Activated T-helper 1 cell treated with anti-CD3 and anti-CD28 coated beads, Interleukin-12 subunit alpha, Interleukin-12 subunit beta, Interleukin-2, Interleukin-4 antibody, amounts not matched to agents 30 ng/mL and 10 ng/mL and 1 ng/mL, durations not matched to agents 14 hours and 24 hours and 36 hours (primary cell): ENCODE data around the gene TOR1AIP2. TPM values are rescaled to one million over a fixed set of nuclear protein-coding genes. Genes with fewer than 3 reads are reported as not detected.

ENCODE experiments used
- DNase-seq: peaks from one replicate; pipeline ENCODE4 v3.0.0; 2021; ENCODE audit warnings: low spot score
- H3K27ac Mint-ChIP-seq: one replicate; pipeline ENCODE4 v1.8.0; 2021; ENCODE audit warnings: mild to moderate bottlenecking, mixed read lengths
- H3K27me3 Mint-ChIP-seq: one replicate; pipeline ENCODE4 v1.8.0; 2022; ENCODE audit warnings: mild to moderate bottlenecking, moderate library complexity, mixed read lengths; ENCODE audit not compliant: insufficient read depth
- H3K36me3 Mint-ChIP-seq: one replicate; pipeline ENCODE4 v1.8.0; 2021; ENCODE audit warnings: low read depth, mixed read lengths
- H3K4me1 Mint-ChIP-seq: one replicate; pipeline ENCODE4 v1.8.0; 2021; ENCODE audit warnings: low read depth, mixed read lengths
- H3K4me3 Mint-ChIP-seq: one replicate; pipeline ENCODE4 v1.8.0; 2021; ENCODE audit warnings: mild to moderate bottlenecking, moderate library complexity, mixed read lengths
- H3K9me3 Mint-ChIP-seq: one replicate; pipeline ENCODE4 v1.8.0; 2021; ENCODE audit warnings: mixed read lengths
- intact Hi-C: fragments of 100-400 bp; cut with micrococcal nuclease; formaldehyde crosslinking; loops from one replicate; pipeline ENCODE4 v1.15.1; 2024
- total RNA-seq: library from RNA; stranded (reverse); gene quantifications from 2 replicates; pipeline ENCODE4 v1.2.3, GENCODE V29; 2022

TOR1AIP2 gene
- total RNA-seq, 1 donor from 2014 or later, result 62.6 TPM

GRCh38 chr1:179817789-179818188 lies 59.8 kb downstream of the TOR1AIP2 start:
- Mint-ChIP-seq H3K4me3 (no peak overlapping the region), H3K27ac (no peak overlapping the region), H3K9me3 (no peaks in the 10 kb centered on the region), H3K27me3 (peaks cover 14% of the 10 kb centered on the region), H3K4me1 (peaks cover 20% of the 10 kb centered on the region), H3K36me3 (no peaks in the 10 kb centered on the region)
- intact Hi-C loops, result loop anchor here (10.0 kb wide), 2 partner anchors 453 to 573 kb away; partner anchors contain the start of gene AXDND1
- no peak for DNase-seq

GRCh38 chr1:179817056-179817455 lies 60.5 kb downstream of the TOR1AIP2 start:
- intact Hi-C loops, result loop anchor here (10.0 kb wide), 2 partner anchors 452 to 572 kb away; partner anchors contain the start of gene AXDND1
- Mint-ChIP-seq H3K27me3 (peaks cover 14% of the 10 kb centered on the region), H3K36me3 (no peaks in the 10 kb centered on the region), H3K4me1 (peaks cover 20% of the 10 kb centered on the region), H3K4me3 (no peak overlapping the region), H3K27ac (no peak overlapping the region), H3K9me3 (no peaks in the 10 kb centered on the region)
- no peak for DNase-seq

DNA sequence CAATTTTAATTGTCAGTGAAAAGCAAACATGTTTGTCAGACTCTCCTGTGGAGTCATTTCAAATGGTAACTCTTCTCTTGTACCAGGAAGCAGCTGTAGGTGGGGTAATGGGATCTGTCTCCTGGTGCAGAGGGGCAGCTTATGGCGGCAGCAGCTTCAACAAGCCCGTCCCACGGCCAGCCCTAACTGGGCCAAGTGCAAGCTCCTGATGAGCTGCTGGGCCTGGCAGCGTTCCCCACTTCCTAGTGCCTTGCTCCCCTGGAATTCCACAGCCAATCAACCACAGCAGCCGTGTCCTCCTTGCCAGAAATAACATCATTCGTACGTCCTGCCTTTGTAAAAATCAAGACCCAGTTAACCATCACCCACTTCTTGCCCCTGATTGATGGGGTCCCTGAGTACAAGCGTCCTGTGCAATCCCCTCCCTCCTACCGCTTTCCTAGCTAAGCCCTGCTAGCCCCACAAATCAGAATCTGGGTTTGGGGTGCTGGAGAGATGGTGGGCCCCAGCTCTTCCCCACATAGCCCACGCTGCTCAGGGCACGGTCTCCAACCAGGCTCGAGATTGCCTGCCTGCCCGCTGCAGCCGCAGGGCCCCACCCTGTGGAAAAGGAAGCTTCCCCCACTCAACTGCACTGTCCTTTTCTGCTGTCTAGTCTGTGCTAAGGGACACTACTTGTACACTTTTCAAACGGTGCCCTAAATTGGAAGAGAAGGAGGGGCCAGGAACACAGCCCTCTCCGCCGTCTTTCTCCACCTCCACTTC lies 61.2 kb downstream of the TOR1AIP2 start:
- H3K9me3 Mint-ChIP-seq, result no peaks in the 10 kb centered on the region
- intact Hi-C loops, result loop anchor here (10.0 kb wide), 2 partner anchors 452 to 572 kb away; partner anchors contain the start of gene AXDND1
- peak overlapping the region; percentile 92 for H3K4me3 Mint-ChIP-seq
- peaks cover 20% of the 10 kb centered on the region for H3K4me1 Mint-ChIP-seq
- no peaks in the 10 kb centered on the region for H3K36me3 Mint-ChIP-seq
- no peak overlapping the region for H3K27ac Mint-ChIP-seq
- H3K27me3 Mint-ChIP-seq, result peaks cover 14% of the 10 kb centered on the region
- no peak for DNase-seq

- Mint-ChIP-seq H3K4me3 (peak overlapping the region; percentile 92), H3K4me1 (peaks cover 20% of the 10 kb centered on the region), H3K27ac (peak overlapping the region; percentile 29), H3K36me3 (no peaks in the 10 kb centered on the region), H3K9me3 (no peaks in the 10 kb centered on the region), H3K27me3 (peaks cover 14% of the 10 kb centered on the region)
- intact Hi-C loops, result loop anchor here (2.0 to 10.0 kb wide), 5 partner anchors 61 to 1041 kb away; partner anchors contain the start of genes AXDND1 and TOR1AIP2
- DNase-seq, result no peak
Observed at GRCh38 chr1:179815641-179816040, 62.0 kb downstream of the TOR1AIP2 start.

DNA sequence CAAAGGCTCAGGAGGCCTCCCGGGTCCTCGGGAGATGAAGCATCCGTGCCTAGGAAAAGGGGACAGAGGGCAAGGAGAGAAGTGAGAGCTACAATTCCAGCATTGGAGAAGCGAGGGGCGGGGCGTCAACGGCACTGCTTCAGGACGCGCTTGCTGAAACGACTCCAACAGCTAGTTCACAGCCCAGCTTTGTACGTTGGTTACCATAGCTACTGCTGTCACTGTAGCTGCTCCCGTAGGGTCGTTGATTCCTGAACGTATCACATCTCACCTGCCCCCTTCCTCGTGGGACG lies 63.1 kb downstream of the TOR1AIP2 start:
- Mint-ChIP-seq H3K27ac (no peak overlapping the region), H3K36me3 (no peaks in the 10 kb centered on the region), H3K4me3 (peak overlapping the region; percentile 92), H3K9me3 (no peaks in the 10 kb centered on the region), H3K27me3 (peaks cover 14% of the 10 kb centered on the region), H3K4me1 (peaks cover 25% of the 10 kb centered on the region)
- intact Hi-C loops, result loop anchor here (1.0 to 10.0 kb wide), 7 partner anchors 62 to 1040 kb away; partner anchors contain the start of genes AXDND1 and TOR1AIP2
- DNase-seq, result no peak

DNA sequence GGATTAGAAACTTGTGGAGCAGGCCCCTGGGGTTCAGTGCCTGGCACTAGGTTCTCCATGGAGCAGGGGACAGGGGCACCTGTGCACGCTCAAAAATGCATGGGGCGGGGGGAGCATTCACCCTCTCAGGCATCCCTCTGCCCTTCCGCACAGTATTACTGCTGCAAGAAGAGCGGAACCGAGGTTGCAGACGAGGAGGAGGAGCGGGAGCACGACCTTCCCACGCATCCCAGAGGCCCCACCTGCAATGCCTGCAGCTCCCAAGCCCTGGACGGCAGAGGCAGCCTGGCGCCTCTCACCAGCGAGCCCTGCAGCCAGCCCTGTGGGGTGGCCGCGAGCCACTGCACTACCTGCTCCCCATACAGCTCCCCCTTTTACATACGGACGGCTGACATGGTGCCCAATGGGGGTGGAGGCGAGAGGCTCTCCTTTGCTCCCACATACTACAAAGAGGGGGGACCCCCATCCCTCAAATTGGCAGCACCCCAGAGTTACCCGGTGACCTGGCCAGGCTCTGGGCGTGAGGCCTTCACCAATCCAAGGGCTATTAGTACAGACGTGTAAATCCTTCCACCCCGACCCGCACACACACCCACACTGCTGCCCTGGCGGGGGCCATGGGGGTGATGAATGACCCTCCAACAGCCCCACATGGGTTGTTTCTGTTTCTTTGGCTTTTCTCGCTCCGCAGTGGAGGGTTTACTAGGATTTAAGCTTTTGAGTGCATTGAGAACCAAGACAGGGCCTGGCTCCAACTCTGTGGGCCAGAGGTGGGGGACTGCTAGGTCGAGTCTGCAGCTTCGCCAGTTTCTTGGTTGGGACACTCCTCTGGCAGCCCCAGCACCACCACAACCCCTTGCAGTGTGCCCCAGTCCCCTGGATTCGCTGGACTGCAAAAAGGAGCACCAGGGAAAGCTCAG lies 63.7 kb downstream of the TOR1AIP2 start:
- intact Hi-C loops, result loop anchor here (1.0 to 10.0 kb wide), 7 partner anchors 63 to 1039 kb away; partner anchors contain the start of genes AXDND1 and TOR1AIP2
- Mint-ChIP-seq H3K4me3 (peak overlapping the region; percentile 92), H3K27me3 (peaks cover 14% of the 10 kb centered on the region), H3K36me3 (no peaks in the 10 kb centered on the region), H3K4me1 (peaks cover 25% of the 10 kb centered on the region), H3K9me3 (no peaks in the 10 kb centered on the region), H3K27ac (no peak overlapping the region)
- no peak for DNase-seq

DNA sequence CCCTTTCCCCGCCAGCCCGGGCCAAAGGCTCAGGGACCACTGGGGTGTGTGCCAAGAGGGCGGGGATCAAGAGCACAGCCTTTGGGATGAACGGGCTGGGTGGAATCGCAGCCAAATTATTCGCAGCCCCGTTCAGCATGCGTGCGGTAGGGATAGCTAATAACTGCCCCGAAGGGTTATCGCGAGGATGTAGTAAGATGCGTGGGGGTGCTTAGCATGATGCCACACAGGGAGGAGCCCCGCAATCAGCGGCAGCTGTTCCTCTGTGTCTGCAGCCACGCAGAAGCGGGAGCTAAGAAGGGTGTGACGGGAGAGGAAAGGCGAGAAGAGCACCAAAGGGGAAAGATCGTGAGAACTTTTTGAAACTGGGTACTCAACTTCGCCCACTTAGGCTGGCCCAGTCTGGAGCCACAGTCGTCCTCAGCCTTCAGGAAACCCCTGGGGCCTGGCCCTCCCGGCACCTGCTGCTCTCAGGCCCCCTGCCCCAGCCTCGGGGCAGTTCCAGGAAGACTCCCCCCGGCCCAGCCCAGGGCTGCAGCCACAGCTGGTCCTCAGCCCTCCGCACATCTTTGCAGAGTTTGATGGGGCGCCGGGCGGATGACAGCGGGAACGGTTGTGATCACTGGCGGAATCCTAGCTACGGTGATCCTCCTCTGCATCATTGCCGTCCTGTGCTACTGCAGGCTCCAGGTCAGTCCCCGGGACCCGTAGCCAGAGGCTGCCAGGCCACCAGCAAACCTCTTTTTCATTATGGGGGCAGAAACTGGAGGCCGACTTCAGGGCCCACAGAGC lies 64.9 kb downstream of the TOR1AIP2 start:
- Mint-ChIP-seq H3K4me3 (no peak overlapping the region), H3K9me3 (no peaks in the 10 kb centered on the region), H3K36me3 (no peaks in the 10 kb centered on the region), H3K27me3 (peaks cover 14% of the 10 kb centered on the region), H3K27ac (no peak overlapping the region), H3K4me1 (peaks cover 25% of the 10 kb centered on the region)
- DNase-seq, result no peak
- intact Hi-C loops, result loop anchor here (10.0 kb wide), 2 partner anchors 448 to 568 kb away; partner anchors contain the start of gene AXDND1

DNA sequence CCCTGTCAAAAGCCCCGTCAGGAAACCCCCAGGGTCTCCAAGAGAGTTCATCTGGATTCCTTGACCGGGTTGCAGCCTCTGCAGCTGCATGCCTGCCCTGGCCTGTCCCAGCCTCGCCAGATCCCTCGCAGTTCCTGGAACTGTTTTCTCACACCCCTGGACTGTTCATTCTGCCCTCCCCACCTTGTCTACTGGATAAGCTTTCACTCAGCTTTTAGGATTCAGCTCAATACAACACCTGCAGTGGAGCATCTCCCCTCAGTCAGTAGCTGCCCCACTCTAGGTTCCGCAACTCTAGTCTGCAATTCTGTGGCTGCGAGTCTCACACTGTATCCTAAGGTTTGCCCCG lies 67.3 kb downstream of the TOR1AIP2 start:
- Mint-ChIP-seq H3K27me3 (peaks cover 6% of the 10 kb centered on the region), H3K4me3 (no peak overlapping the region), H3K27ac (no peak overlapping the region), H3K36me3 (no peaks in the 10 kb centered on the region), H3K9me3 (no peaks in the 10 kb centered on the region), H3K4me1 (peaks cover 17% of the 10 kb centered on the region)
- no peak for DNase-seq
- intact Hi-C loops, result loop anchor here (1.0 to 10.0 kb wide), 5 partner anchors 104 to 731 kb away; partner anchors contain the start of gene AXDND1

DNA sequence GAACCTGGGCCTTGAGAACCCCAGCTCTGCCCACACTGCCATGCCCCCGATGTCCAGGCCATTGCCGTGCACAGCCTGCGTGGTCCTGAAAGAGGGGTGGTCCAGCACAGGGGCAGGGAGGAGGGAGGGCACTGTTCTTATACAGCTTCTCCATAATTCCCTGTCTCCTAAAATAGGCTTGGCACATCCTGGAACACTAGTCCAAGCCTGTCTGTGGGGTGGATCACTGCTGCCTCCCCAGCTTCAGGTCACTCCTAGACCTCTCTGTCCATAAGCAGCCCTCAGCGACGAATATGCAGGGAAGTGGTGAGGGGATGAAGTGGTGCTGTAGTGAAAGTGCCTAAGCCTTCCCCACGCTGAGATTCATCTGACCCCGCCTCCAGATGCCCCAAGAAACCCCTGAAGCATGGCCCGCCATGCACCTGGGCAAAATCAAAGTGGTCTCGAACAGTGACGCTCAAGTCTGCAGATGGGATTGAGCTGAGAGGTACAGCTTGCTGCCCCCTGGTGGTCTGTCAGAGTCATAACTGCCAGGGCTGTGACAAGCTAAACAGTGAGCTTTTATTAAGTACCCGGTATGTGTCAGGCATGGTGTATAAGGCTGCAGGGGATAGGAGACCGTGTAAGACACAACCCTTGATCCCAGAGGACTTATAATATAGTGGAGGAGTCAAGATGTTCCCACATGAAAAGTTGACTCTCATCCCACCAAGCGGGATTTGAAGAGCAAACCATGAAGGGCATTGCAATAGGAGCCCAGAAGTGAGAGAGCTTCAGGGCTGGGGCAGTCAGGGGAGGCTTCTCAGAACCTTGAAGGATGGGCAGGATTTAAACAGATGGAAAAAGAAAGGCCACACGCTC lies 67.9 kb downstream of the TOR1AIP2 start:
- H3K4me3 Mint-ChIP-seq, result no peak overlapping the region
- H3K27me3 Mint-ChIP-seq, result peaks cover 6% of the 10 kb centered on the region
- peaks cover 11% of the 10 kb centered on the region for H3K4me1 Mint-ChIP-seq
- H3K9me3 Mint-ChIP-seq, result no peaks in the 10 kb centered on the region
- no peaks in the 10 kb centered on the region for H3K36me3 Mint-ChIP-seq
- no peak overlapping the region for H3K27ac Mint-ChIP-seq
- intact Hi-C loops, result loop anchor here (1.0 to 10.0 kb wide), 5 partner anchors 103 to 730 kb away; partner anchors contain the start of gene AXDND1
- peak; percentile 43 for DNase-seq

DNA sequence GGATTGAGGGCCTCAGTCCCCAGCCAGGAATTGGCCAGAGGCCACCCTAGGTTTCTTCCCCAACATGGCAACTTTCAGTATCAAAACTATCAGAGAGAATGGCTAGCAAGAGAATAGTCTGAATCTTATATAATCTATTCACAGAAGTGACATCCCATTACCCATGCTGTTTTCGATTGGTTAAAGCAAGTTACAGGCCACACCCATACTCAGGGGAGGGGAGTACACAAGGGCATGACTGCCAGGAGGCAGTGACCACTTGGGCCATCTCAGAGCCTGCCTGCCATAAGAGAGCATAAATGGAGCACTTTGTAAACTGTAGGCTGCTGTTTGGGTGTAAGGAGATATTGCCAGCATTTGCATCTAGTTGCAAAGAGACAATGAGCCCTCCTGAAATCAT lies 69.1 kb downstream of the TOR1AIP2 start:
- peaks cover 4% of the 10 kb centered on the region for H3K27me3 Mint-ChIP-seq
- no peaks in the 10 kb centered on the region for H3K9me3 Mint-ChIP-seq
- no peak overlapping the region for H3K27ac Mint-ChIP-seq
- H3K4me3 Mint-ChIP-seq, result no peak overlapping the region
- no peak for DNase-seq
- H3K4me1 Mint-ChIP-seq, result peaks cover 5% of the 10 kb centered on the region
- H3K36me3 Mint-ChIP-seq, result no peaks in the 10 kb centered on the region
- intact Hi-C loops, result no loop called here

DNA sequence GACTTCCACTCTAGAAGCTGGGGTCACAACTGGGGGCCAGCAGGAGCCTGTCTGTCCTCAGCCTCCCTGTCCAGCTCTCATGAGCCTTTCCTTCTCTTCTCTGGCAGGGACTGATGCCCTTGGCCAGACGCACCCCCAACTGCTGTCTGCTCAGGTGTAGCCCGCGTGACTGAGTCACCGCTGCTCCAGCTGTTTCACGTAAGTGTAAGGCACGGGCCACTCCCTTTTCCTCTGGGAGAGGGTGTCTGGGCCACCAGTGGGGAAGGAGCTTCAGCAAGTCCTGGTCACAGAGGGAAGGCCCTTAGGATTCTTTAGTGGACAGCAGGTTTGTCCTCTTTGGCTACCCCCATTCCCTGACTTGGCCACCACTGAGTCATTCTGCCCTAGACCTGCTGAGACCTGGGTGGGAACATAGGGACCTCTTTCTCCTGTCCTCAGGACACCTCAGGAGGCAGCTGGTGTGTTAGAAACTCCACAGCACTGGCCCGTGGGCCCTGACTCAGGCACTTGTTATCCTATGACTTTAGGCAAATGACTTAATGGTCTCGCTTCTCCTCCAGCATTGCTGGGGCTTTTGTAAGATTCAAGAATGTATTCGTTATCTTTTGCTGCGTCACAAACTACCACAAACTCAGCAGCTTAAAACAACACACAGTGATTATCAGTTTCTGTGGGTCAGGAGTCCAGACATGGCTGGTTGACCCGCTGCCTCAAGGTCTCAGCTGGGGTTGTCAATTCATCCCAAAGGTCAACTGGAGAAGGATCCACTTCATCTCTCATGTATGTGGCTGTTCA lies 69.7 kb downstream of the TOR1AIP2 start:
- no peak overlapping the region for H3K4me3 Mint-ChIP-seq
- H3K9me3 Mint-ChIP-seq, result no peaks in the 10 kb centered on the region
- no peaks in the 10 kb centered on the region for H3K27me3 Mint-ChIP-seq
- H3K4me1 Mint-ChIP-seq, result peaks cover 5% of the 10 kb centered on the region
- no peak for DNase-seq
- intact Hi-C loops, result no loop called here
- H3K27ac Mint-ChIP-seq, result no peak overlapping the region
- no peaks in the 10 kb centered on the region for H3K36me3 Mint-ChIP-seq
